NCI-H2227 (cell line): Measurements from ENCODE around the gene DNER.
"Not testable (repeated sequence)": the region's sequence is repeated elsewhere in the genome, so short reads cannot be mapped to it uniquely, and the experiment has no call there.

ENCODE experiments used
- DNase-seq: peaks from one replicate; lab custom pipeline; 2025; ENCODE audit not compliant: unreplicated experiment; lab: John Stamatoyannopoulos, UW

The DNER gene

GRCh38 chr2:229409751-229410181 lies 304.6 kb downstream of the DNER start:
- DNase-seq: no peak

DNA sequence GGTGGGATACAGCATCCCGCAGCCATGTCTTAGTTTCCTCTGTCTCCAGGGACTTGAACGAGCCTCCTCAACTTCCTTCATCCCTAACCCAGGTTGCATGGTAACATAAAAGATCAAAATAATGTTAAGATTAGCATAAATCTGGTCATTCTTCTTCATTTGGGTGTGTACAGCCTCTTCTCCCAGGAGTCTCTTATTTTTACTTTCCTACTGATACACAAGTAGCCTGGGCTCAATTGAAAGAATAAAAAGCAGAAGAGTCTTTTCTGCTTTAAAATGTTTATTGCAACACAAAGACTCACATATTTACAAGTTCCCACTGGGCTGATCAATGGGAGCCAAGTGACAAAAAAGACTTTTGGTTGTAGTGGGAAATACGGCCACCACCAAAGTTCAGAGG lies 305.4 kb downstream of the DNER start:
- no peak for DNase-seq

DNA sequence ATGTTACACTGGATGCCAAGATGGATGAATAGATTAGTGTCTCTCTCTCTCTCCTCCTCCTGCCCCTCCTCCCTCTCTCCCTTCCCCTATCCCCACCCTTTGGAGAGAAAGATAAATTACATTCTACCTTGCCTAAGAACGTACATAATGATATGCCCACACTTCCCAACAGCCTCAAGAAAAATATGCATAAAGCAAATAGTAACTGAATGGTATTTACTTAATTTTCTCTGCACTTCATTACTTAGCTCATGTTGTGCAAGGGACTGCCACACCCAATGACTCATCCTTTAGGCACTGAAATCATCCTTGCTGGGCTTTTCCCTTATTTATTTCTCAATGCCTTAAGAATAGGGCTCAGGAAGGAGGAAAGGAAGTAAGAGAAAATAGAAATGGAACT lies 306.0 kb downstream of the DNER start:
- no peak for DNase-seq

DNA sequence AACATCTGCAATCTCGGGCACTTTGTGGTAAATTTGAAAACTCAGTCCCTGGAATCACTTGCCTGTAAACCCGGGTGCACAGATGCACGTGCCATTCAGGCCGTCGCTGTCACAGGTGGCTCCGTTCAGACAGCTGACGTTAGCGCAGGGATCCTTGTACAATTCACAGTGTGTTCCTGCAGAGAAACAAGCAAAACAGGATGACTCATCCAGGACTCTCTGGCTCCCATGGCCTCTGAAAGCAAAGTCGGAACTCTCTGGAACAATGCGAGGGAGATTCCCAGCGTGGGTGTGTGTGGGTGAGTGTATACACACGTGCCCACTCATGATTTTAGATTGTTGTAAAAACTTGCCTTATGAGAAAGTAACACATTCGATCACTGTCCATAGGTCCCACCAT lies 307.2 kb downstream of the DNER start:
- no peak for DNase-seq

DNA sequence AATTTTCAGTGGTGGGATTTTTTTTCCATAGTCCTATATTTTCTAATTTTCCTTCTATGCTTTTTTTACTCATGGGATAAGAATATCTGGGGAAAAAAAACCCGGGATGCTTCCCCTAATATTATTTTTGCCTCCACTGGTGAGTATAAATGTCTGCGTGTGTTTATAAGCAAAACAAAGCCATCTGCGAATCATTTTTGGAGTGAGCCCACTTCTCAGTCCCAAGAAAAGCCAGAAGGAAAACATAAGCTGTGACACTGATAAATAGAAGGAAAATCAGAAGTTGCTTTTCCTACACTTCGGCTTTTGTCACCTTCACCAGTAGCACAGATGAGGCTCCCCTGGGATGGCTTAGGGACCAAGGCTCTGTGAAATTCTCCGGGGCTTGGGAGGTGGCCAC lies 308.6 kb downstream of the DNER start:
- no peak for DNase-seq

DNA sequence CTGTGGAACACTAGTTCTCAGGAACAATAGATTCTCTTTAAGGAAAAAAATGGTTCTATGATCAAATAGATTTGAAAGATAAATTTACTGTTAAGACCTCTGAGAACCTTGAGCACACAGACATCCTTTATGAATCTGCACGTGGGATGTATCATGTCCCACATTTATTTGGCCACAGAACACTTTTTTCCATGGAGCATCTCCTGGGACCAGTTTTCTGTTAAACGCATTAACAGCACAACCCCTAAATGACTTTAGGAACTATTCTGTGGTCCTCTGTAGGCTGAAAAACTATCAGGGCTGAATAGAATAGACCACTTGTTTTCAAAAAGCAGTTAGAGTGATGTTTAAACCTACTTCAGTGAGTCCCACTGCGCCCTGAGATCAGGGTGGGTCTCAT lies 311.1 kb downstream of the DNER start:
- DNase-seq: no peak

GRCh38 chr2:229401171-229401865 lies 313.0 kb downstream of the DNER start:
- no peak for DNase-seq

DNA sequence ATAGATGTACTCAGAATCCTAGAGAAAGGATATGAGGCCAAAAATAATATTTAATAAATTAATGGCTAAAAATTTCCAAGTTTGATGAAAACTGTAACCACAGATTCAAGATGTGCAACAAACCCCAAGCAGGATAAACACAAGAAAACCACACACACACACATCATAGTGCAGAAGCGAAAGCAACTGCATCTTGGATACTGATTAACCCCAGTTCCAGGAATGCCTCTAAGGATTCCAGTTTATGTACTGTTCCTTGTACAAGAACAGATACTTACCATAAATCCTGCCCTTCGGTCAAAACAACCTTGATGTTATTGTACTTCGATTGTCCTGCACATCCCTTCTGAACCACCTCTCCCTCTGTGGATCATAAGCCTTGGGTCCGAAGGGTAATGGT lies 320.4 kb downstream of the DNER start:
- DNase-seq: no peak

DNA sequence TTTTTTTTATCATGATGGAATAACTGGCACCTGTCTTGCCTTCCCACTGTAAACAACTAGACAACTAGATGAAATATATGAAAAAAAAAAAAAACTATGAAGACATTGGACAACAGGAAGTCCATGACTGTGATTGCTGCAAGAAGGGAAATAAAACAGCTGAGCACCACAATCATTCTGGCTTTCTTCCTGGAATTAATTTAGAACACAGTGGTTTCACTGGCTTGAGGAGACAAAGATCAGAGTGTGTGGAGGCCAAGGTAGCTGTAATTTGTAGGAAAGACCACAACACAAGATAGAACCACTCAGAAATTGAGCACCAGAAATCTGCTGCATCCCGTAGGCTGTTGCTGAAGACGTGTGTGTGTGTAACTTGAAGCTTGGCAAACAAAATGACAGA lies 322.2 kb downstream of the DNER start:
- DNase-seq: no peak

- no peak for DNase-seq
These were observed 325.6 kb downstream of the DNER start for GRCh38 chr2:229388731-229389130.

GRCh38 chr2:229387866-229388265 lies 326.5 kb downstream of the DNER start:
- no peak for DNase-seq

DNA sequence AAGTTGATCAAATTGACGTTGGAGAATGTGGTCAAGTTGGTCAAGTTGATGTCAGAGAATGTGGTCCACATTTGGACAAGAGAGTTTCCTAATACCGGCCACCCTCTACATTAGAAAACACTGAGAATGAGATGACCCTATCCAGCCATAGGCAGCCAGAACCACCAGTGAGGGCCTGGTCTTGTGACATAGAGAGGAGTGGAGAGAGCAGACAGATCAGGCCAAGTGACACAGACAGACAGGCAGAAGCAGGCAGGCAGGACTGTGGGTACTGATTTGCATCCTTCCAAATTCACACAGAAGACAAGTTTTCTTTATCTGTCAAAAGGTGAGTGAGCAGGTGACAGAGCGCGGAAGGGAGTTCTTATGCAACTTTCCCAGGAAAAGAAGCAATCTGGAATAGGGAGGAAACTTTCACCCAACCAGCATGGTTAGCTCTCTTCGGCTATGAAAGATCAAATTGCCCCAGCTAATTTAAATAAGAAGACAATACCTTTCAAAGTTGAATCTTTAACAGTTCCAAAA lies 334.2 kb downstream of the DNER start:
- DNase-seq: no peak

DNA sequence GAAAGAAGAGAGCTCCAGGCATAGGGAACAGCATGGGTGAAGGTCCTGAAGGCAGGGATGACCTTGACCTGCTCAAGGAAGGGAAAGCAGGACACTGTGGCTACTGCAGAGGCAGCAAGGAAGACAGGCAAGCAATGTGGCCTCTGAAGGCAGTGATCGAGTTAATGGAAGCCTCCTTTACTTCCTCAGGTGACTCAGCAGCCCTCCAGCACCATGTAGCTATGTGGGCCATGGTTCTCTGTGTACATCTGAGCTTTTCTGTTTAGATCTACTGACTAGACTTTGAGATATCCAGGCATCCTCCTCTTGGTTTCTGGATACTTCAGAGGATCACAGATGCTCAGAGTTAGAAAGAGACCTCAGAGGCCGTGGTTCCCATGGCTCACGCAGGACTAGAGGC lies 336.0 kb downstream of the DNER start:
- DNase-seq: no peak

DNA sequence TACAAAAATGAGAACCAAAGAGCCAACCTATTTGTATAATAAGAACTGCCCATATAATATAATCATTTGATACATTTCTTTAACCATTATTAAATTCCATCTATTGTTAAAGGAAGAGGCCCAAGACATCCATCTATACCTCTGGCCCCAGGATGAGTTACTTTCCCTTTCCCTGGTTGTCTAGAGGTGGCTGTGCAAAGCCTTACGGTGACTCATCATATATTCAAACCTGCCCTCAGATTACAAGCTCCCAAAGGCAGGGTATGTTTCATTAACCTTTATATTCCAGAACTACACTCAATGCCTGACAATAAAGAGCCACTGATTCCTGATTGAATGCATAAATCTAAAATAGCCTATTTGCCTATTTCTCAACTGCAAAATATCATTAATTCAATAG lies 337.5 kb downstream of the DNER start:
- DNase-seq: no peak

GRCh38 chr2:229375251-229375650 lies 339.1 kb downstream of the DNER start:
- no peak for DNase-seq

GRCh38 chr2:229373311-229373710 lies 341.0 kb downstream of the DNER start:
- DNase-seq: not testable (repeated sequence)

DNA sequence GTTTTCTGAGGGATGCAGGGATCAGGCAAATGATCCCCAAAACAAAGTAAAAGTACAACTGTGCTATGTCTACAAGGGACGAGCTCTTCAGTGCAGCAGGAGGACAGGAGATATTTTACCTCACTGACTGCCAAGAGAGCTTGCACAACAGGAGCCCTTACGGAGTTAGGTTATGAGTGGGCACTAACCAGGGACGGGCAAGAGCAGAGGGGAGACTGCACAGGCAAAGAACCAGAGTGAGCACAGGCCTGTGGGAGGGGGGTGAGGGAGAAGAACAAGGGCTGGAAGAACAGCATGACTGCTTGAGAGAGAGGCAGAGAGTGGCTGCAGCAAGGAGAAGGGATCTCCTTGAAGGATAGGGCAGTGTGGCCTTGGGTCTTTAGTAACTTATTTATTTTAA lies 342.1 kb downstream of the DNER start:
- no peak for DNase-seq

DNA sequence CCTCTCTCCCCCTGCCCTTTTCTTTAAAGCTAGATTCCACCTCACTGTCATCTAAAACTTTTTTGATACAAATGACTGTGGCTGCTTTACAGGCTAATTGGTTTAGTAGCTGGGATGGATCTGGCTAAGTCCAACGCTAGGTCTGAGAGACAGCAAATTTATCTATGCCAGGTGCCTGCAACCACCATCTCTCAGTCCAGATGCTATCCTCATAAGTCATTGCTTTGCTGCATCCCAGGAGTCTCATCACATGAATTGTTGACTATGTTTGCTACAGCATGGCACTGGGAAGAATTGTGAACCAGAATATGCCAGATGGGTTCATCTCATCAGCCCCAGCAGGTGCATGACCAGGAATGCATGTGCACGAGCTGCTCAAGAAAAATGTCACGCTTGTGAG lies 343.3 kb downstream of the DNER start:
- DNase-seq: no peak

DNA sequence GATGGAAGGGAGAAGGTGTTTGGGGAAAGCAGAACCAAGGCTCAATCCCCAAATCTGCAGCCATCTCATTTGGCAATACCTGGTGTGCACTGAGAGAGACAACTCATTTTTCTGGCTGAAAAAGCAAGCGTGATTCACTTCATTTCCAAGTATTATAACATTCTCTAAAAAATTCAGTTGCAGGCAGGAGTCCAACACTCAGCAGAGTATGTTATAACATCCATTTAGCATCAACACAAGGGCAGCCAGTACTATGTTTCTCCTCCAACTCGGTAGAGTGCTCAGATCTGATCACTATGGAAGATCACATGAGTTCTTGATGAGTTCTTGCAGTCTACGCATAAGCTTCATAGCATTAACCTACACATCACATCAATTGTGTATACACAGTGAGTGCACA lies 343.8 kb downstream of the DNER start:
- no peak for DNase-seq

DNA sequence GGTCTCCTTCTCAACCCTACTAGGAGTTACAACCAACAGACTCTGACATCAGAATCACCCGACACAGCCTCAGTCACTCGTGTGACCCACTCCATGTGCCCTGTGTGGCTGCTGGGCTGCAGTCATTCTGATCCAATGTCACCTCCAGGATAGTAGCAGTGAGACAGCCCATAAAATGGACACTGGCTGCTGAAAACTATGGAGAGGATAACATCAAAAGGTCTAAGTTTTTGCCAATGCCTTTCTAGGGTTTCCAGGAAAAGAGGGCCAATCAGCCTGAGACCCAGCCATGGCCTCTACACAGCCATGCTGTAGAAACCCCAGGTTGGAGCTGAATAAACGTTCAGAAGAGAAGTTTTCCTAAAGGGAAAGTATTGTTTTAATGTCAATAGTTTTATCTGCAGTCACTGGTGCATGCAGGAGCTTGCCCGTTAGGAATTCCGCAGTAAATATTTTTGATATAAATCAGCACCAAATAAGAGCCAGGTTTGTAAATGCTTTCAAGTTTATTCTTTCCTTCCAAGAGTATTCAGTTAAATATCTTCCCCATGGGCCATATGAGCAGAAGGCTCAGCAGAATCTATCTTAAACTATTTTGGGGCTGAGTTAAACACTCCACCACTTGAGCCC lies 351.1 kb downstream of the DNER start:
- no peak for DNase-seq

GRCh38 chr2:229350883-229351282 lies 363.5 kb downstream of the DNER start:
- DNase-seq: no peak

GRCh38 chr2:229350117-229350805 lies 364.1 kb downstream of the DNER start:
- no peak for DNase-seq
